ENCODE results near the gene PDK2. TPM values are rescaled to one million over a fixed set of nuclear protein-coding genes. Genes with fewer than 3 reads are reported as not detected.

Gene PDK2
- total and polyA plus RNA-seq, 10 of the 15 experiments (the other 5 are each of a cell fraction or from before 2014, with no cell fraction given) = 0.98 to 22.6 (median 12.3) TPM

DNA sequence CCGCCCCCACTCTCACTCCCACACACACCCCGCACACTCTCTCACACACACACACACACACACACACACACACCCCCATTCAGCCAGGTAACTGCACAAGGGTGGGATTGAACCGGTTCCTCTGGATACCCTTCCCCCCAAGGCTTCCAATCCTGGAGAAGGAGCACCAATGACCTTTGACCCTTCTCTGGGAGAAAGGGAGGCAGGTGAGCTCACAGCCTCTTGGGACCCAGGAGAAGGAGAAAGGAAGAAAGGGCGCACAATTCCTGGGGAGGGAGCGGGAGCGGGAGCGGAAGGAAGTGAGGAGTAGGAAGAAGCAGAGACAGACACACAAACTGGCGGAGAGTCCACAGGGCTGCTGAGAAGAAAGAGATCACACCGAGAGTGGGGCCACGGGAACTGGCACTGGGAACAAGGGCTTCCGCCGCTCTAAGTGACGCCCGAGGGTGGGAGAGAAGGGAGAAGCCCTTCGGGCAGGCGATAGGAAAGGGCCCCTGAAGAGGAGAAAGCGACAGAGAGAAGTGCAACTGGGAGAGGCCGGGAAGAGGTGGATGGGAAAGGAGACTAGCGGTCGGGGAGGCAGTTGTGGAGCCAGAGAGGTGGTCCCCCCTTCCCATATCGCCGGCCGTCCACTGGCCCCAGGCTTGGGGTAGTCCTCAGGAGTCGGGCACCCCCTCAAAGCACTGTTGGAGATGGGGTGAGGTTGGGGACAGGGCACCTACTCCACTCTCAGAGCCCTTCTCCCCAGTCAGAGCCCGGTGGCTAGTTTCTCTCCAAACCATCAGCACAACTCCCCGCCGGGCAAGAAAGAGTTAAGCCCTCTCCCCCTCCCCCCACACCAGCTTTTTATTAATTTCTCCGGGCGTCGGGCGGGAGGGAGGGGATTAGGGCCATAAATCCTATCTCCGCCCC is 33.5 kb downstream of the PDK2 start:
- ATAC-seq (0 out of 3 replicates have a peak, but pooled peaks have one; percentile 7), FAIRE-seq (no peak), DNase-seq (ENCODE audit: low read depth, low spot score) (no peak)
- H4K20me1 ChIP-seq (ENCODE audit: control insufficient read depth, insufficient read depth) = no peaks in the 10 kb centered on the region; the same call in 1 of the 2 replicates
- H3K36me3 ChIP-seq (ENCODE audit: control insufficient read depth in 2 of 2, insufficient read depth in 2 of 2, low read length in 1 of 2) = peaks cover 0 to 2% of the 10 kb centered on the region in 2 experiments; a peak in 2 of 4 replicates
- H3K4me1 ChIP-seq (ENCODE audit: control insufficient read depth, insufficient read depth, low read length) = peaks cover 6% of the 10 kb centered on the region; the same call in 1 of the 2 replicates
- BruUV-seq (replicated peaks) = no TSS peak
- no peaks in the 10 kb centered on the region for H3K79me2 ChIP-seq (ENCODE audit: control insufficient read depth, insufficient read depth, low read length)
- H2AFZ ChIP-seq (ENCODE audit: control insufficient read depth, low read depth, low read length) = no peak overlapping the region
- H3K4me2 ChIP-seq (ENCODE audit: control insufficient read depth, insufficient read depth) = no peak overlapping the region
- in situ Hi-C loops (cut with MboI) (no loop called here), intact Hi-C loops (cut with micrococcal nuclease; ENCODE audit: unreplicated experiment) (no loop called here)
- ChIA-PET SMC1A (ENCODE audit: uncharacterized antibody, unreplicated experiment) (no interaction called here), CTCF (interaction anchor here (1.1 kb wide), 1 partner anchor 35 kb away, joined by 3 read pairs; no protein-coding TSS in a partner anchor), POLR2A (no interaction called here), RAD21 (ENCODE audit: unreplicated experiment) (interaction anchor here (0.6 kb wide), 1 partner anchor 27 kb away, joined by 3 read pairs; no protein-coding TSS in a partner anchor)
- no peak overlapping the region for H3K9ac ChIP-seq (ENCODE audit: control insufficient read depth, insufficient read depth, low read length)
- H3K27ac ChIP-seq (ENCODE audit: control insufficient read depth, insufficient read depth) = no peak overlapping the region
- peaks cover 4 to 10% of the 10 kb centered on the region in 2 experiments for H3K27me3 ChIP-seq (replicated peaks in 1 of 2; ENCODE audit: control insufficient read depth in 2 of 2, insufficient read depth in 2 of 2, low read length in 1 of 2)
- no peak overlapping the region for H3K4me3 ChIP-seq
- WGBS (ENCODE audit: insufficient coverage, insufficient replicate concordance, low lambda C conversion rate, missing lambda C conversion rate) = 18% methylated on average over 26 of the region's 32 CpGs
- H3K9me3 ChIP-seq (replicated peaks; ENCODE audit: control insufficient read depth, insufficient read depth, low read length) = no peaks in the 10 kb centered on the region
- TF ChIP-seq, protein P1, sequence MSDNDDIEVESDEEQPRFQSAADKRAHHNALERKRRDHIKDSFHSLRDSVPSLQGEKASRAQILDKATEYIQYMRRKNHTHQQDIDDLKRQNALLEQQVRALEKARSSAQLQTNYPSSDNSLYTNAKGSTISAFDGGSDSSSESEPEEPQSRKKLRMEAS (IDR thresholded peaks at IDR 0.05; ENCODE audit: low read depth, low read length) = no peak
- TF ChIP-seq MTA2 (IDR thresholded peaks at IDR 0.05; ENCODE audit: low read depth) = 0 out of 2 replicates have a peak, but pooled peaks have one; percentile 16
- no peak for TF ChIP-seq CBFB (IDR thresholded peaks at IDR 0.05; ENCODE audit: low read depth)
- TF ChIP-seq YY1 (IDR thresholded peaks at IDR 0.05; ENCODE audit: low read depth, low read length) = no peak
- no peak for TF ChIP-seq HDGF (IDR thresholded peaks at IDR 0.05)
- TF ChIP-seq SUPT20H (IDR thresholded peaks at IDR 0.05; ENCODE audit: borderline replicate concordance, control insufficient read depth, low read depth, low read length) = no peak
- TF ChIP-seq NR2F1 (conservative IDR thresholded peaks at IDR 0.05) = peak; percentile 82
- TF ChIP-seq, protein P2, sequence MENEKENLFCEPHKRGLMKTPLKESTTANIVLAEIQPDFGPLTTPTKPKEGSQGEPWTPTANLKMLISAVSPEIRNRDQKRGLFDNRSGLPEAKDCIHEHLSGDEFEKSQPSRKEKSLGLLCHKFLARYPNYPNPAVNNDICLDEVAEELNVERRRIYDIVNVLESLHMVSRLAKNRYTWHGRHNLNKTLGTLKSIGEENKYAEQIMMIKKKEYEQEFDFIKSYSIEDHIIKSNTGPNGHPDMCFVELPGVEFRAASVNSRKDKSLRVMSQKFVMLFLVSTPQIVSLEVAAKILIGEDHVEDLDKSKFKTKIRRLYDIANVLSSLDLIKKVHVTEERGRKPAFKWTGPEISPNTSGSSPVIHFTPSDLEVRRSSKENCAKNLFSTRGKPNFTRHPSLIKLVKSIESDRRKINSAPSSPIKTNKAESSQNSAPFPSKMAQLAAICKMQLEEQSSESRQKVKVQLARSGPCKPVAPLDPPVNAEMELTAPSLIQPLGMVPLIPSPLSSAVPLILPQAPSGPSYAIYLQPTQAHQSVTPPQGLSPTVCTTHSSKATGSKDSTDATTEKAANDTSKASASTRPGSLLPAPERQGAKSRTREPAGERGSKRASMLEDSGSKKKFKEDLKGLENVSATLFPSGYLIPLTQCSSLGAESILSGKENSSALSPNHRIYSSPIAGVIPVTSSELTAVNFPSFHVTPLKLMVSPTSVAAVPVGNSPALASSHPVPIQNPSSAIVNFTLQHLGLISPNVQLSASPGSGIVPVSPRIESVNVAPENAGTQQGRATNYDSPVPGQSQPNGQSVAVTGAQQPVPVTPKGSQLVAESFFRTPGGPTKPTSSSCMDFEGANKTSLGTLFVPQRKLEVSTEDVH (IDR thresholded peaks at IDR 0.05; ENCODE audit: low read depth, partially characterized antibody) = no peak
- peak; percentile 52 for TF ChIP-seq NR2C1 (IDR thresholded peaks at IDR 0.05)
- TF ChIP-seq, protein P3, sequence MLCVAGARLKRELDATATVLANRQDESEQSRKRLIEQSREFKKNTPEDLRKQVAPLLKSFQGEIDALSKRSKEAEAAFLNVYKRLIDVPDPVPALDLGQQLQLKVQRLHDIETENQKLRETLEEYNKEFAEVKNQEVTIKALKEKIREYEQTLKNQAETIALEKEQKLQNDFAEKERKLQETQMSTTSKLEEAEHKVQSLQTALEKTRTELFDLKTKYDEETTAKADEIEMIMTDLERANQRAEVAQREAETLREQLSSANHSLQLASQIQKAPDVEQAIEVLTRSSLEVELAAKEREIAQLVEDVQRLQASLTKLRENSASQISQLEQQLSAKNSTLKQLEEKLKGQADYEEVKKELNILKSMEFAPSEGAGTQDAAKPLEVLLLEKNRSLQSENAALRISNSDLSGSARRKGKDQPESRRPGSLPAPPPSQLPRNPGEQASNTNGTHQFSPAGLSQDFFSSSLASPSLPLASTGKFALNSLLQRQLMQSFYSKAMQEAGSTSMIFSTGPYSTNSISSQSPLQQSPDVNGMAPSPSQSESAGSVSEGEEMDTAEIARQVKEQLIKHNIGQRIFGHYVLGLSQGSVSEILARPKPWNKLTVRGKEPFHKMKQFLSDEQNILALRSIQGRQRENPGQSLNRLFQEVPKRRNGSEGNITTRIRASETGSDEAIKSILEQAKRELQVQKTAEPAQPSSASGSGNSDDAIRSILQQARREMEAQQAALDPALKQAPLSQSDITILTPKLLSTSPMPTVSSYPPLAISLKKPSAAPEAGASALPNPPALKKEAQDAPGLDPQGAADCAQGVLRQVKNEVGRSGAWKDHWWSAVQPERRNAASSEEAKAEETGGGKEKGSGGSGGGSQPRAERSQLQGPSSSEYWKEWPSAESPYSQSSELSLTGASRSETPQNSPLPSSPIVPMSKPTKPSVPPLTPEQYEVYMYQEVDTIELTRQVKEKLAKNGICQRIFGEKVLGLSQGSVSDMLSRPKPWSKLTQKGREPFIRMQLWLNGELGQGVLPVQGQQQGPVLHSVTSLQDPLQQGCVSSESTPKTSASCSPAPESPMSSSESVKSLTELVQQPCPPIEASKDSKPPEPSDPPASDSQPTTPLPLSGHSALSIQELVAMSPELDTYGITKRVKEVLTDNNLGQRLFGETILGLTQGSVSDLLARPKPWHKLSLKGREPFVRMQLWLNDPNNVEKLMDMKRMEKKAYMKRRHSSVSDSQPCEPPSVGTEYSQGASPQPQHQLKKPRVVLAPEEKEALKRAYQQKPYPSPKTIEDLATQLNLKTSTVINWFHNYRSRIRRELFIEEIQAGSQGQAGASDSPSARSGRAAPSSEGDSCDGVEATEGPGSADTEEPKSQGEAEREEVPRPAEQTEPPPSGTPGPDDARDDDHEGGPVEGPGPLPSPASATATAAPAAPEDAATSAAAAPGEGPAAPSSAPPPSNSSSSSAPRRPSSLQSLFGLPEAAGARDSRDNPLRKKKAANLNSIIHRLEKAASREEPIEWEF (IDR thresholded peaks at IDR 0.05; ENCODE audit: insufficient replicate concordance, low read depth, low read length) = no peak
- TF ChIP-seq, protein P4, sequence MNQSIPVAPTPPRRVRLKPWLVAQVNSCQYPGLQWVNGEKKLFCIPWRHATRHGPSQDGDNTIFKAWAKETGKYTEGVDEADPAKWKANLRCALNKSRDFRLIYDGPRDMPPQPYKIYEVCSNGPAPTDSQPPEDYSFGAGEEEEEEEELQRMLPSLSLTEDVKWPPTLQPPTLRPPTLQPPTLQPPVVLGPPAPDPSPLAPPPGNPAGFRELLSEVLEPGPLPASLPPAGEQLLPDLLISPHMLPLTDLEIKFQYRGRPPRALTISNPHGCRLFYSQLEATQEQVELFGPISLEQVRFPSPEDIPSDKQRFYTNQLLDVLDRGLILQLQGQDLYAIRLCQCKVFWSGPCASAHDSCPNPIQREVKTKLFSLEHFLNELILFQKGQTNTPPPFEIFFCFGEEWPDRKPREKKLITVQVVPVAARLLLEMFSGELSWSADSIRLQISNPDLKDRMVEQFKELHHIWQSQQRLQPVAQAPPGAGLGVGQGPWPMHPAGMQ (IDR thresholded peaks at IDR 0.05; ENCODE audit: borderline replicate concordance) = 0 out of 2 replicates have a peak, but pooled peaks have one; percentile 8
